Endothelial cell of coronary artery (primary cell): ENCODE measurements around the gene ANXA1. TPM values are rescaled to one million over a fixed set of nuclear protein-coding genes. Genes with fewer than 3 reads are reported as not detected.

Experiments used
- total RNA-seq: library from RNA; depleted of rRNA; stranded (reverse); fragments of >200 nt; gene quantifications from 2 replicates; pipeline ENCODE4 v1.2.3, GENCODE V29; 2014

Gene ANXA1, protein sequence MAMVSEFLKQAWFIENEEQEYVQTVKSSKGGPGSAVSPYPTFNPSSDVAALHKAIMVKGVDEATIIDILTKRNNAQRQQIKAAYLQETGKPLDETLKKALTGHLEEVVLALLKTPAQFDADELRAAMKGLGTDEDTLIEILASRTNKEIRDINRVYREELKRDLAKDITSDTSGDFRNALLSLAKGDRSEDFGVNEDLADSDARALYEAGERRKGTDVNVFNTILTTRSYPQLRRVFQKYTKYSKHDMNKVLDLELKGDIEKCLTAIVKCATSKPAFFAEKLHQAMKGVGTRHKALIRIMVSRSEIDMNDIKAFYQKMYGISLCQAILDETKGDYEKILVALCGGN
- total RNA-seq = 467 and 638 TPM in 2 replicates

DNA sequence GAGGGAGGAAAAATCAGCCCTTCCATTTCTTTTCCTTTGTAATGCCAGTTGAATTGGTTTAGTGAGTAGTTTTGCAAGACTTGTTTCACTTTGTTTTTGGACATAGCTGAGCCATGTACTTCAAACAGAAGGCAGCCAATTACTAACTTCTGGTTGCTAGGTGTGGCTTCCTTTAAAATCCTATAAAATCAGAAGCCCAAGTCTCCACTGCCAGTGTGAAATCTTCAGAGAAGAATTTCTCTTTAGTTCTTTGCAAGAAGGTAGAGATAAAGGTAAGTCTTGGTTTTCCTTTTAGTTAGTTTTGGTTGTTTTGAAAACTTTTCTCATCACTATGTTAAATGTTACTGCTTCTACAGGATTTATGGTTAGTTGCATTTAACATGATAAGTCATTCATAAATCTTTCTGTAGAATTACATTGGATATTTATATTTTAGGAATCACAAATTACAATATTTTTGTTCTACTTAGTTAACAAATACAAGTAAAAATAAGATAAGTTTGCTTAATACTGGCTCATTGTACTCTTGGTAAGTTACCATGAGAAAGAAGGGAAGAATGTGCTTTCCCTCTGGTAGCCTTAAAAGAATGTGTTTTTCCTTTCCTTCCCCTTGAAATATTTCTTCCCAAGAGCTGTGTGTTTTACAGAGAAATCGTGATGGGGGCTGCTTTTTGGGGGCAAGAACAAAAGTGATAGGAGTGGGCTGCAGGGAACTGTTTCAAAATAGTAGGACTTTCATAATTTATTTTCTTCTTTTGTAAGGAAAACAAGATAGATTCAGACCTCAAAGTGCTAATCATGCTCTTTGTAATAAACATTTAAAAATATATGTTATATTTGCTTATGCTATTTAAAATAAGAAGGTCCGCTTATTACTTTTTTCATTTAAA lies at the start of gene ANXA1:
ANXA1 (plus strand) TSS at position 213 of the 890 bp plus-strand sequence. CDS start 6,671 bp downstream, outside the sequence.

Other genes starting within 250 kb of the ANXA1 start
- gene ALDH1A1, start 198.8 kb upstream of the ANXA1 start, total RNA-seq = 118 and 122 TPM in 2 replicates